Measurements from ENCODE around the gene TM9SF2. TPM values are rescaled to one million over a fixed set of nuclear protein-coding genes. Genes with fewer than 3 reads are reported as not detected.

TM9SF2 gene
- total RNA-seq, 2 experiments from 2014 or later, result 67.2 to 72.0 TPM

DNA sequence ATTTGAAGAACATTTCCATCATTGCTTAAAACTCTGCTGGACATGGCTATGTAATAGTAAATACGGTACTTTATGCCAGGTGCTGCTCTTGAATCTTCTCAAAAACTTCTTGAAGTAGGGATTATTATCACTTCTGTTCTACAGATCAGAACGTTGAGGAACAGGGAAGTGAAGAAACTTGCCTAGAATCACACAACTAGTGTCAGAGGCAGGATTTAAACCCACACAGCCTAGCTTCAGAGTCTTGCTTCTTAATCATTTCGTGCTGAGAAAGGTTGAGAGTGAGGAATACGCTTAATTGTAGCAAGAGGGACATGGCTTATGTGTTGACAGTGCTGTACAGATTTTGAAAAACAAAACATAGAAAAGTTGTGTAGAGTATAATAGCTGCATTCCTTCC lies 13.5 kb downstream of the TM9SF2 start:
- Mint-ChIP-seq H3K27ac (no peak overlapping the region), H3K36me3 (peaks cover 16% of the 10 kb centered on the region), H3K9me3 (peaks cover 5% of the 10 kb centered on the region), H3K4me1 (ENCODE audit: low read depth) (peaks cover 48% of the 10 kb centered on the region), H3K27me3 (no peaks in the 10 kb centered on the region), H3K4me3 (no peak overlapping the region)
- no peak for DNase-seq
- intact Hi-C loops (cut with micrococcal nuclease), result no loop called here
- ChIA-PET POLR2A (no interaction called here), CTCF (interaction anchor here (1.6 kb wide), 1 partner anchor 1000 kb away, joined by 3 read pairs; no protein-coding TSS in a partner anchor)

GRCh38 chr13:99516153-99516929 lies 15.1 kb downstream of the TM9SF2 start:
- Mint-ChIP-seq H3K9me3 (no peaks in the 10 kb centered on the region), H3K27ac (no peak overlapping the region), H3K4me1 (ENCODE audit: low read depth) (peaks cover 33% of the 10 kb centered on the region), H3K4me3 (no peak overlapping the region), H3K36me3 (peaks cover 15% of the 10 kb centered on the region), H3K27me3 (no peaks in the 10 kb centered on the region)
- DNase-seq, result no peak
- intact Hi-C loops (cut with micrococcal nuclease), result no loop called here
- ChIA-PET CTCF (interaction anchor here (1.1 kb wide), 1 partner anchor 10 kb away, joined by 7 read pairs; no protein-coding TSS in a partner anchor), POLR2A (interaction anchor here (0.7 kb wide), 1 partner anchor 11 kb away, joined by 3 read pairs; no protein-coding TSS in a partner anchor)

- CTCF ChIA-PET, result interaction anchor here (0.5 to 1.6 kb wide), 3 partner anchors 11 to 40 kb away, joined by 3 to 4 read pairs (median 4); no protein-coding TSS in a partner anchor
- peaks cover 22% of the 10 kb centered on the region for H3K4me1 Mint-ChIP-seq (ENCODE audit: low read depth)
These were observed 16.3 kb downstream of the TM9SF2 start for GRCh38 chr13:99517577-99517976.

GRCh38 chr13:99517984-99518383 lies 16.7 kb downstream of the TM9SF2 start:
- peaks cover 18% of the 10 kb centered on the region for H3K4me1 Mint-ChIP-seq (ENCODE audit: low read depth)
- no peak overlapping the region for H3K4me3 Mint-ChIP-seq
- DNase-seq, result no peak
- no peaks in the 10 kb centered on the region for H3K9me3 Mint-ChIP-seq
- no peaks in the 10 kb centered on the region for H3K27me3 Mint-ChIP-seq
- peaks cover 25% of the 10 kb centered on the region for H3K36me3 Mint-ChIP-seq
- intact Hi-C loops (cut with micrococcal nuclease), result no loop called here
- ChIA-PET POLR2A (interaction anchor here (1.2 kb wide), 1 partner anchor 46 kb away, joined by 3 read pairs; no protein-coding TSS in a partner anchor), CTCF (interaction anchor here (1.2 to 1.6 kb wide), 2 partner anchors 11 to 18 kb away, joined by 3 to 4 read pairs; no protein-coding TSS in a partner anchor)
- H3K27ac Mint-ChIP-seq, result no peak overlapping the region

More at GRCh38 chr13:99517577-99517976, 16.3 kb downstream of the TM9SF2 start:
- Mint-ChIP-seq H3K27me3 (no peaks in the 10 kb centered on the region), H3K36me3 (peaks cover 25% of the 10 kb centered on the region), H3K27ac (no peak overlapping the region), H3K9me3 (no peaks in the 10 kb centered on the region), H3K4me3 (no peak overlapping the region)
- DNase-seq, result no peak
- intact Hi-C loops (cut with micrococcal nuclease), result no loop called here
- POLR2A ChIA-PET, result no interaction called here

GRCh38 chr13:99522298-99522697 lies 21.0 kb downstream of the TM9SF2 start:
- DNase-seq, result no peak
- POLR2A ChIA-PET, result no interaction called here
- H3K27me3 Mint-ChIP-seq, result no peaks in the 10 kb centered on the region
- H3K9me3 Mint-ChIP-seq, result no peaks in the 10 kb centered on the region
- H3K4me1 Mint-ChIP-seq (ENCODE audit: low read depth), result peaks cover 33% of the 10 kb centered on the region
- H3K27ac Mint-ChIP-seq, result no peak overlapping the region
- intact Hi-C loops (cut with micrococcal nuclease), result no loop called here
- peaks cover 61% of the 10 kb centered on the region for H3K36me3 Mint-ChIP-seq
- H3K4me3 Mint-ChIP-seq, result no peak overlapping the region
- CTCF ChIA-PET, result no interaction called here

DNA sequence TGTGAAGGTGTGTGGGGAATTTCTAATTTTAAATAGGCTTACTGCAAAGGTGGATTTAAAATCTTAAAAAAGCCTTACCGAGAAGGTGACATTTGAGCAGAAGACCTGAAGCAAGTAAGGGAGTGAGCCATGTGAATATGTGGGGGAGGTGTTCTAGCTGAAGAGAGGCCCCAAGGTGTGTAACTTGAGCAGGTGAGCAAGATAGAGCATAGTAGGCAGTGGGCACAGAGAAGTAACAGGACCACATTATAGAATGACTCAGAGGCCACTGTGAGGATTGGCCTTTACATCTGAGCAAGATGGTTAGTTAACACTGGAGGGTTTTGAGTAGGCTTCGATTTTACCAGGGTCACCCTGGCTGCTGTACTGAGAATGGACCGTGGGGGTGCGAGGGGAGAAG lies 22.6 kb downstream of the TM9SF2 start:
- Mint-ChIP-seq H3K36me3 (peaks cover 62% of the 10 kb centered on the region), H3K9me3 (no peaks in the 10 kb centered on the region), H3K4me1 (ENCODE audit: low read depth) (peaks cover 39% of the 10 kb centered on the region), H3K4me3 (no peak overlapping the region), H3K27ac (peak overlapping the region; percentile 3), H3K27me3 (no peaks in the 10 kb centered on the region)
- CTCF ChIA-PET, result no interaction called here
- POLR2A ChIA-PET, result no interaction called here
- DNase-seq, result no peak
- intact Hi-C loops (cut with micrococcal nuclease), result no loop called here

- CTCF ChIA-PET, result interaction anchor here (0.9 kb wide), 1 partner anchor 20 kb away, joined by 3 read pairs; no protein-coding TSS in a partner anchor
- DNase-seq, result no peak
- no peak overlapping the region for H3K4me3 Mint-ChIP-seq
- H3K4me1 Mint-ChIP-seq (ENCODE audit: low read depth), result peaks cover 39% of the 10 kb centered on the region
- H3K9me3 Mint-ChIP-seq, result no peaks in the 10 kb centered on the region
- peaks cover 55% of the 10 kb centered on the region for H3K36me3 Mint-ChIP-seq
- POLR2A ChIA-PET, result no interaction called here
- intact Hi-C loops (cut with micrococcal nuclease), result loop anchor here (5.0 kb wide), 1 partner anchor 91 kb away; no protein-coding TSS in a partner anchor
- H3K27me3 Mint-ChIP-seq, result no peaks in the 10 kb centered on the region
- peak overlapping the region; percentile 35 for H3K27ac Mint-ChIP-seq
These were observed 24.7 kb downstream of the TM9SF2 start for GRCh38 chr13:99525967-99526366.

- peak; percentile 26 for DNase-seq
- ChIA-PET CTCF (interaction anchor here (0.9 kb wide), 1 partner anchor 21 kb away, joined by 3 read pairs; no protein-coding TSS in a partner anchor), POLR2A (no interaction called here)
- Mint-ChIP-seq H3K36me3 (peaks cover 57% of the 10 kb centered on the region), H3K27ac (no peak overlapping the region), H3K27me3 (no peaks in the 10 kb centered on the region), H3K9me3 (no peaks in the 10 kb centered on the region), H3K4me1 (ENCODE audit: low read depth) (peaks cover 39% of the 10 kb centered on the region), H3K4me3 (no peak overlapping the region)
- intact Hi-C loops (cut with micrococcal nuclease), result loop anchor here (5.0 kb wide), 1 partner anchor 91 kb away; no protein-coding TSS in a partner anchor
These were observed 25.3 kb downstream of the TM9SF2 start for GRCh38 chr13:99526549-99526948.

- no peaks in the 10 kb centered on the region for H3K27me3 Mint-ChIP-seq
- H3K4me1 Mint-ChIP-seq (ENCODE audit: low read depth), result peaks cover 39% of the 10 kb centered on the region
- no peak overlapping the region for H3K4me3 Mint-ChIP-seq
- no peaks in the 10 kb centered on the region for H3K9me3 Mint-ChIP-seq
- intact Hi-C loops (cut with micrococcal nuclease), result loop anchor here (5.0 kb wide), 1 partner anchor 90 kb away; no protein-coding TSS in a partner anchor
- CTCF ChIA-PET, result no interaction called here
- POLR2A ChIA-PET, result interaction anchor here (0.8 kb wide), 1 partner anchor 10 kb away, joined by 3 read pairs; no protein-coding TSS in a partner anchor
- H3K27ac Mint-ChIP-seq, result no peak overlapping the region
- H3K36me3 Mint-ChIP-seq, result peaks cover 53% of the 10 kb centered on the region
- DNase-seq, result no peak
These were observed 26.0 kb downstream of the TM9SF2 start for GRCh38 chr13:99527301-99527700.

DNA sequence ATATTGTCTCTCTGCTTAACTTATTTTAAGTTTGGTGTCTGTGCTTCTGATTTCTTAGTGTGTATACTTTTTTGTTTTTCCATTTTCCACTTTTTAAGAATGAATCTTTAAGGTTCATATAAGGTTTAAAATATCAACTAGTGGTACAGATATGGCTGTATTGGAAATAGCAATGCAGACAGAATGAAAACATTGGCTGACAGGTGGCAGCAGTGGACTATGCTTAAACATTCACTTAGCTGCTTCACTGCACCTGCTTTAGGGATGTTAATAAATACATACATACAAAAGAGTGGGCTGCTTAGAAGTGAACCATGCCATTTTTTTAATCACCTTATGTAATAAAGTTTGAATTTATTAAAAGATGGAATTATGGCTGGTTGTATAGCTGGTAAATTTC lies 27.3 kb downstream of the TM9SF2 start:
- POLR2A ChIA-PET, result no interaction called here
- H3K27me3 Mint-ChIP-seq, result no peaks in the 10 kb centered on the region
- intact Hi-C loops (cut with micrococcal nuclease), result loop anchor here (5.0 kb wide), 1 partner anchor 89 kb away; no protein-coding TSS in a partner anchor

GRCh38 chr13:99536023-99536422 lies 34.8 kb downstream of the TM9SF2 start:
- no peak overlapping the region for H3K4me3 Mint-ChIP-seq
- H3K9me3 Mint-ChIP-seq, result no peaks in the 10 kb centered on the region
- H3K4me1 Mint-ChIP-seq (ENCODE audit: low read depth), result peaks cover 17% of the 10 kb centered on the region
- intact Hi-C loops (cut with micrococcal nuclease), result no loop called here
- no peaks in the 10 kb centered on the region for H3K27me3 Mint-ChIP-seq
- ChIA-PET POLR2A (interaction anchor here (1.2 kb wide), 1 partner anchor 35 kb away, joined by 3 read pairs; no protein-coding TSS in a partner anchor), CTCF (interaction anchor here (1.3 to 1.4 kb wide), 2 partner anchors 18 to 99 kb away, joined by 4 read pairs; no protein-coding TSS in a partner anchor)
- H3K27ac Mint-ChIP-seq, result no peak overlapping the region
- DNase-seq, result no peak
- peaks cover 34% of the 10 kb centered on the region for H3K36me3 Mint-ChIP-seq

More for the DNA sequence above, 27.3 kb downstream of the TM9SF2 start:
- CTCF ChIA-PET, result interaction anchor here (0.6 to 1.1 kb wide), 5 partner anchors 18 to 372 kb away, joined by 3 to 5 read pairs (median 3); no protein-coding TSS in a partner anchor
- Mint-ChIP-seq H3K4me3 (no peak overlapping the region), H3K27ac (no peak overlapping the region), H3K36me3 (peaks cover 49% of the 10 kb centered on the region), H3K4me1 (ENCODE audit: low read depth) (peaks cover 37% of the 10 kb centered on the region), H3K9me3 (no peaks in the 10 kb centered on the region)
- DNase-seq, result peak; percentile 31

GRCh38 chr13:99540530-99540929 lies 39.3 kb downstream of the TM9SF2 start:
- no peak overlapping the region for H3K27ac Mint-ChIP-seq
- H3K9me3 Mint-ChIP-seq, result no peaks in the 10 kb centered on the region
- CTCF ChIA-PET, result interaction anchor here (0.7 kb wide), 1 partner anchor 88 kb away, joined by 3 read pairs; no protein-coding TSS in a partner anchor
- H3K36me3 Mint-ChIP-seq, result peaks cover 54% of the 10 kb centered on the region
- H3K4me1 Mint-ChIP-seq (ENCODE audit: low read depth), result peaks cover 39% of the 10 kb centered on the region
- no peak overlapping the region for H3K4me3 Mint-ChIP-seq
- no peak for DNase-seq
- POLR2A ChIA-PET, result no interaction called here
- H3K27me3 Mint-ChIP-seq, result no peaks in the 10 kb centered on the region
- intact Hi-C loops (cut with micrococcal nuclease), result loop anchor here (1.0 to 10.0 kb wide), 4 partner anchors 8 to 854 kb away; partner anchors contain the start of gene CLYBL

Measured in activated CD4-positive, alpha-beta memory T cell treated with anti-CD3 and anti-CD28 coated beads for 36 hours (primary cell).